ENCODE results near the gene CROCC. TPM values are rescaled to one million over a fixed set of nuclear protein-coding genes. Genes with fewer than 3 reads are reported as not detected.
"Not testable (repeated sequence)": the region's sequence is repeated elsewhere in the genome, so short reads cannot be mapped to it uniquely, and the experiment has no call there.

CROCC gene
- 8.9 TPM for total RNA-seq
- long read RNA-seq, partial matches to known transcripts = 16 of 23 reads
- long read RNA-seq, other reads (novel, unspliced or antisense) = 7 of 23 reads

- intact Hi-C loops (cut with micrococcal nuclease) = no loop called here
- no peaks in the 10 kb centered on the region for H3K9me3 ChIP-seq (replicated peaks)
- H3K27me3 ChIP-seq (ENCODE audit: low read depth) = no peaks in the 10 kb centered on the region
- peak; percentile 25 for DNase-seq
- TF ChIP-seq CTCF (IDR thresholded peaks at IDR 0.05; ENCODE audit: borderline replicate concordance) = no peak
- no peak within 1 kb of the TSS for H3K27ac ChIP-seq (replicated peaks)
- no peak within 1 kb of the TSS for H3K4me3 ChIP-seq
- no peaks in the 10 kb centered on the region for H3K36me3 ChIP-seq
- H3K4me1 ChIP-seq = peaks cover 11% of the 10 kb centered on the region
Measured at GRCh38 chr1:16921391-16922185, at the start of gene CROCC. TSS of gene CROCC (plus strand) at chr1:16921931. CDS start at chr1:16922019, 88 bp downstream.

- H3K27ac ChIP-seq (replicated peaks); H3K9me3 ChIP-seq (replicated peaks); H3K36me3 ChIP-seq; H3K4me1 ChIP-seq; intact Hi-C loops (cut with micrococcal nuclease); DNase-seq: not testable (repeated sequence)
- peaks cover 37% of the 10 kb centered on the region for H3K27me3 ChIP-seq (ENCODE audit: low read depth)
- H3K4me3 ChIP-seq = peak overlapping the region; percentile 54
Measured at GRCh38 chr1:16872152-16873075, 49.3 kb upstream of the CROCC start.

GRCh38 chr1:16873076-16873879 is 48.5 kb upstream of the CROCC start:
- H3K4me1 ChIP-seq; intact Hi-C loops (cut with micrococcal nuclease); H3K27ac ChIP-seq (replicated peaks); H3K36me3 ChIP-seq; H3K9me3 ChIP-seq (replicated peaks): not testable (repeated sequence)
- peaks cover 37% of the 10 kb centered on the region for H3K27me3 ChIP-seq (ENCODE audit: low read depth)
- peak overlapping the region; percentile 54 for H3K4me3 ChIP-seq
- peak; percentile 46 for DNase-seq

- intact Hi-C loops (cut with micrococcal nuclease); H3K36me3 ChIP-seq; H3K4me3 ChIP-seq; H3K27ac ChIP-seq (replicated peaks); H3K4me1 ChIP-seq; H3K9me3 ChIP-seq (replicated peaks); DNase-seq: not testable (repeated sequence)
- peaks cover 49% of the 10 kb centered on the region for H3K27me3 ChIP-seq (ENCODE audit: low read depth)
Measured at GRCh38 chr1:16874968-16875765, 46.6 kb upstream of the CROCC start.

- intact Hi-C loops (cut with micrococcal nuclease); H3K27ac ChIP-seq (replicated peaks); H3K4me3 ChIP-seq; H3K9me3 ChIP-seq (replicated peaks); H3K36me3 ChIP-seq; DNase-seq; H3K4me1 ChIP-seq: not testable (repeated sequence)
- H3K27me3 ChIP-seq (ENCODE audit: low read depth) = peaks cover 20% of the 10 kb centered on the region
Measured at GRCh38 chr1:16881742-16882141, 40.0 kb upstream of the CROCC start.

- Histone ChIP-seq H3K27me3 (ENCODE audit: low read depth) (peaks cover 16% of the 10 kb centered on the region), H3K36me3 (no peaks in the 10 kb centered on the region), H3K4me1 (no peaks in the 10 kb centered on the region), H3K27ac (replicated peaks) (no peak overlapping the region), H3K4me3 (no peak overlapping the region), H3K9me3 (replicated peaks) (no peaks in the 10 kb centered on the region)
- DNase-seq = no peak
- no peak for TF ChIP-seq CTCF (IDR thresholded peaks at IDR 0.05; ENCODE audit: borderline replicate concordance)
- intact Hi-C loops (cut with micrococcal nuclease) = no loop called here
Measured at GRCh38 chr1:16882986-16883385, 38.7 kb upstream of the CROCC start.

- DNase-seq; H3K4me3 ChIP-seq; H3K27ac ChIP-seq (replicated peaks); H3K27me3 ChIP-seq (ENCODE audit: low read depth); H3K9me3 ChIP-seq (replicated peaks); H3K4me1 ChIP-seq; intact Hi-C loops (cut with micrococcal nuclease); H3K36me3 ChIP-seq: not testable (repeated sequence)
Measured at GRCh38 chr1:16884487-16884886, 37.2 kb upstream of the CROCC start.
